GM10266 (cell line): ENCODE results near the gene CPLX3.

Source experiments
- DNase-seq: peaks from one replicate; pipeline ENCODE4 v3.0.0; 2012; ENCODE audit errors: extremely low spot score
- CTCF ChIP-seq: IDR thresholded peaks from 2 replicates; pipeline ENCODE4 v1.5.1; 2012; ENCODE audit warnings: mild to moderate bottlenecking, low read depth; ENCODE audit not compliant: control insufficient read depth, insufficient read depth; ENCODE audit errors: missing control alignments

The CPLX3 gene

GRCh38 chr15:74855857-74856256 lies 29.4 kb downstream of the CPLX3 start:
- no peak for TF ChIP-seq CTCF

GRCh38 chr15:74856537-74856936 lies 30.1 kb downstream of the CPLX3 start:
- no peak for TF ChIP-seq CTCF
- DNase-seq: no peak

More at GRCh38 chr15:74855857-74856256, 29.4 kb downstream of the CPLX3 start:
- no peak for DNase-seq

GRCh38 chr15:74857082-74857655 lies 30.7 kb downstream of the CPLX3 start:
- DNase-seq: no peak
- no peak for TF ChIP-seq CTCF

GRCh38 chr15:74857671-74858368 lies 31.4 kb downstream of the CPLX3 start:
- no peak for TF ChIP-seq CTCF

GRCh38 chr15:74858369-74858740 lies 31.9 kb downstream of the CPLX3 start:
- no peak for DNase-seq

More at GRCh38 chr15:74857671-74858368, 31.4 kb downstream of the CPLX3 start:
- no peak for DNase-seq

GRCh38 chr15:74863239-74864056 lies 37.0 kb downstream of the CPLX3 start:
- TF ChIP-seq CTCF: no peak
- DNase-seq: no peak

More at GRCh38 chr15:74858369-74858740, 31.9 kb downstream of the CPLX3 start:
- no peak for TF ChIP-seq CTCF

- DNase-seq: no peak
- no peak for TF ChIP-seq CTCF
These were observed 37.9 kb downstream of the CPLX3 start for GRCh38 chr15:74864296-74864695.
